Activated CD4-positive, alpha-beta T cell treated with anti-CD3 and anti-CD28 coated beads, Interleukin-2, amount 10 ng/mL, durations not matched to agents 24 days and 14 days (primary cell): ENCODE measurements around the gene ZMYND15. TPM values are rescaled to one million over a fixed set of nuclear protein-coding genes. Genes with fewer than 3 reads are reported as not detected.
"Not testable (repeated sequence)": the region's sequence is repeated elsewhere in the genome, so short reads cannot be mapped to it uniquely, and the experiment has no call there.

Experiments used
- DNase-seq: peaks from one replicate; pipeline ENCODE4 v3.0.0; 2022
- H3K27ac Mint-ChIP-seq: one replicate; pipeline ENCODE4 v1.8.0; 2022; ENCODE audit warnings: mild to moderate bottlenecking, mixed read lengths
- H3K27me3 Mint-ChIP-seq: one replicate; pipeline ENCODE4 v1.8.0; 2022; ENCODE audit warnings: mixed read lengths
- H3K36me3 Mint-ChIP-seq: one replicate; pipeline ENCODE4 v1.8.0; 2022; ENCODE audit warnings: low read depth, mild to moderate bottlenecking, mixed read lengths
- H3K4me1 Mint-ChIP-seq: one replicate; pipeline ENCODE4 v1.8.0; 2021; ENCODE audit warnings: mixed read lengths
- H3K4me3 Mint-ChIP-seq: one replicate; pipeline ENCODE4 v1.8.0; 2022; ENCODE audit warnings: mild to moderate bottlenecking, moderate library complexity, mixed read lengths
- H3K9me3 Mint-ChIP-seq: one replicate; pipeline ENCODE4 v1.8.0; 2021; ENCODE audit warnings: mixed read lengths
- intact Hi-C: fragments of 100-400 bp; cut with micrococcal nuclease; formaldehyde crosslinking; loops from one replicate; pipeline ENCODE4 v1.15.1; 2023
- total RNA-seq: library from RNA; stranded (reverse); gene quantifications from 2 replicates; pipeline ENCODE4 v1.2.3, GENCODE V29; 2022

ZMYND15 gene
- total RNA-seq, 1 donor from 2014 or later: not detected

DNA sequence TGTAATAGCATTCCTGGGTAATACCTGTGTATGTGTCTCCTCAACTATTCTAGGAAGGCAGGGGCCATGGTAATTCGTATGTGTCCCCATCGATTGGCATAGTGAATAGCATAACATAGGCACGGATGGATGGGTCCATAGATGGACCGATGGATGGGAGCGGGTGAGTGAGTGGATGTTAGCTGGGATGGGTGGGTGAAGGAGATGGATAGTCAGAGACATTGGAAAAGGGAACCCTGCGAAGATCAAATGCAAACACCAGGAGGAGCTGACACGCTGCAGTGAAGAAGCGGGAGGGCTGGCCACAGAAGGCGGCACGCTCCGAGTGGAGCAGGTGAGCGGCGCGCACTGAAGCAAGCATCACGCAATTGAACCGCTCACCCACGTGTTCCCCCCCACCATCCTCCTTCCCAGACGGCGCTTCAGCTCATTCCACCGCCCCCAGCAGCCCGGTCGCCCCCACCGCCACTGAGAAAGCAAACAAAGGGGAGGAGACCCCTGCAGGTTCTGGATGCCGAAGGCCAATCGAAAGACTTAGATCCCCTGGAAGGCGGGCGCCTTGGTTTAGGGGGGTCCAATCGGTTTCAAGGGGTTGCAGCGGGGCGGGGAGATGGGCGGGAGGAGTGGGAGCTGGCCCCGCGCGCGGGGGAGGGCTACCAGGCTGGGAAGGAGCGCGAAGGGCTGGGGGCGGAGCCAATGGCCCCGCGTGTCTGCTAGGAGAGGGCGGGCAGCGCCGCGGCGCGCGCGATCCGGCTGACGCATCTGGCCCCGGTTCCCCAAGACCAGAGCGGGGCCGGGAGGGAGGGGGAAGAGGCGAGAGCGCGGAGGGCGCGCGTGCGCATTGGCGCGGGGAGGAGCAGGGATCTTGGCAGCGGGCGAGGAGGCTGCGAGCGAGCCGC, 29.6 kb upstream of the ZMYND15 start, which contains the start of gene ARRB2:
TSS of gene ARRB2 (plus strand) at position 839 of the 899 bp plus-strand sequence. CDS start 90 bp downstream, outside the sequence.
- intact Hi-C loops: loop anchor here (1.0 kb wide), 5 partner anchors 21 to 235 kb away; partner anchors contain the start of genes MED11 and MINK1
- Mint-ChIP-seq H3K36me3 (peaks cover 15% of the 10 kb centered on the region), H3K9me3 (no peaks in the 10 kb centered on the region), H3K4me3 (peak within 1 kb of the TSS; percentile 96), H3K4me1 (peaks cover 51% of the 10 kb centered on the region), H3K27me3 (no peaks in the 10 kb centered on the region), H3K27ac (peak within 1 kb of the TSS; percentile 99)
- peak; percentile 99 for DNase-seq

- DNase-seq: peak; percentile 89
- intact Hi-C loops: loop anchor here (1.0 kb wide), 5 partner anchors 20 to 234 kb away; partner anchors contain the start of genes MED11 and MINK1
- Mint-ChIP-seq H3K27me3 (no peaks in the 10 kb centered on the region), H3K27ac (peak overlapping the region; percentile 99), H3K4me1 (peaks cover 55% of the 10 kb centered on the region), H3K36me3 (peaks cover 23% of the 10 kb centered on the region), H3K9me3 (no peaks in the 10 kb centered on the region), H3K4me3 (peak overlapping the region; percentile 96)
Measured at GRCh38 chr17:4710693-4711634, 28.7 kb upstream of the ZMYND15 start.

- peak overlapping the region; percentile 96 for H3K4me3 Mint-ChIP-seq
- no peaks in the 10 kb centered on the region for H3K9me3 Mint-ChIP-seq
- peak; percentile 69 for DNase-seq
- peaks cover 51% of the 10 kb centered on the region for H3K4me1 Mint-ChIP-seq
- intact Hi-C loops: no loop called here
- H3K27ac Mint-ChIP-seq: peak overlapping the region; percentile 99
- H3K27me3 Mint-ChIP-seq: no peaks in the 10 kb centered on the region
- peaks cover 21% of the 10 kb centered on the region for H3K36me3 Mint-ChIP-seq
Measured at GRCh38 chr17:4711661-4712181, 27.9 kb upstream of the ZMYND15 start.

GRCh38 chr17:4712526-4712925, 27.1 kb upstream of the ZMYND15 start:
- Mint-ChIP-seq H3K4me3 (peak overlapping the region; percentile 96), H3K36me3 (peaks cover 29% of the 10 kb centered on the region), H3K4me1 (peaks cover 51% of the 10 kb centered on the region), H3K27ac (peak overlapping the region; percentile 99), H3K9me3 (no peaks in the 10 kb centered on the region), H3K27me3 (no peaks in the 10 kb centered on the region)
- DNase-seq: no peak
- intact Hi-C loops: no loop called here

DNA sequence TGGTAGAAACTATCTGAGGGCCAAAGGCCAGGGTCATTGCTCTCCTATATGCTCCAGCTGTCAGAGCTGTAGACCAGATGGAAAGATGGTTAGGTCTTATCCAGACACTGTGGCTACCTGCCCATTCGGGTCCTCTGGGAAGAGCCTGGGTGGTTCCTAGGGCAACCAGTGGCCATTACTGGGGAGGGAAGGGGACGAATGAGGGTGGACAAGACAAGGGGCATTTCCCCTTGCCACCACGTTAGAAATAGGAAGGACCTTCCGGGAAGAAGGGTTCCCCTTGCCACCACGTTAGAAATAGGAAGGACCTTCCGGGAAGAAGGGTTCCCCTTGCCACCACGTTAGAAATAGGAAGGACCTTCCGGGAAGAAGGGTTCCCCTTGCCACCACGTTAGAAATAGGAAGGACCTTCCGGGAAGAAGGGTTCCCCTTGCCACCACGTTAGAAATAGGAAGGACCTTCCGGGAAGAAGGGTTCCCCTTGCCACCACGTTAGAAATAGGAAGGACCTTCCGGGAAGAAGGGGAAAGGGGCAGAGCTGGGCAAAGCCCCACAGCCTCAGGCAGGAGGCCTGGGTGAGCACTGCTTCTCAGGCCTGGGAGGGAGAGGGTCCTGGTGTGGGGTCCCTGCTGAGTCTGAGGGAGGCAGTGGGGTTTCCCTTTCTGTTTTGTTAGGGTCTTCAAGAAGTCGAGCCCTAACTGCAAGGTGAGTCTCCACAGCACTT, 25.1 kb upstream of the ZMYND15 start:
- intact Hi-C loops: loop anchor here (1.0 kb wide), 1 partner anchor 14 kb away; no protein-coding TSS in a partner anchor
- peak overlapping the region; percentile 81 for H3K4me3 Mint-ChIP-seq
- peaks cover 44% of the 10 kb centered on the region for H3K36me3 Mint-ChIP-seq
- H3K27me3 Mint-ChIP-seq, H3K9me3 Mint-ChIP-seq, DNase-seq: not testable (repeated sequence)
- H3K4me1 Mint-ChIP-seq: peaks cover 46% of the 10 kb centered on the region
- peak overlapping the region; percentile 90 for H3K27ac Mint-ChIP-seq

GRCh38 chr17:4715063-4715744, 24.4 kb upstream of the ZMYND15 start:
- Mint-ChIP-seq H3K27ac (peak overlapping the region; percentile 89), H3K4me3 (peak overlapping the region; percentile 81), H3K36me3 (peaks cover 49% of the 10 kb centered on the region), H3K9me3 (no peaks in the 10 kb centered on the region), H3K27me3 (no peaks in the 10 kb centered on the region), H3K4me1 (peaks cover 41% of the 10 kb centered on the region)
- intact Hi-C loops: loop anchor here (1.0 kb wide), 1 partner anchor 13 kb away; no protein-coding TSS in a partner anchor
- peak; percentile 88 for DNase-seq

- Mint-ChIP-seq H3K36me3 (peaks cover 56% of the 10 kb centered on the region), H3K27ac (peak overlapping the region; percentile 89), H3K4me3 (peak overlapping the region; percentile 81), H3K27me3 (no peaks in the 10 kb centered on the region), H3K9me3 (no peaks in the 10 kb centered on the region), H3K4me1 (peaks cover 43% of the 10 kb centered on the region)
- intact Hi-C loops: no loop called here
- DNase-seq: no peak
Measured at GRCh38 chr17:4716081-4716480, 23.6 kb upstream of the ZMYND15 start.

DNA sequence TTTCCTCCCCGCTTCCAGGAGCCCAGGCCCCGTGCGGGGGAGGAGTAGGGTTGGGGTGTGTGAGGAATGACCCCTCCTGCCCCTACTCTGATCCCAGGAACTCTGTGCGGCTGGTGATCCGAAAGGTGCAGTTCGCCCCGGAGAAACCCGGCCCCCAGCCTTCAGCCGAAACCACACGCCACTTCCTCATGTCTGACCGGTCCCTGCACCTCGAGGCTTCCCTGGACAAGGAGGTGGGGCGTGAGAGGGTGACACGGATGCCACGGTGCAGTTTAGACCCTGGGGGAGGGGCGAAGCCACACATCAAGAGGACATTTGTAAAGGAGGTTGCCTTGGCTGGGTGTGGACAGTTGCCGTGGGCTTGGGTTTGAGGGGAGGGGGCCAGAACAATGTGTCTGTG, 21.8 kb upstream of the ZMYND15 start:
- no peaks in the 10 kb centered on the region for H3K27me3 Mint-ChIP-seq
- H3K9me3 Mint-ChIP-seq: no peaks in the 10 kb centered on the region
- no peak overlapping the region for H3K27ac Mint-ChIP-seq
- H3K36me3 Mint-ChIP-seq: peaks cover 63% of the 10 kb centered on the region
- H3K4me3 Mint-ChIP-seq: no peak overlapping the region
- H3K4me1 Mint-ChIP-seq: peaks cover 31% of the 10 kb centered on the region
- intact Hi-C loops: no loop called here
- no peak for DNase-seq

- peaks cover 63% of the 10 kb centered on the region for H3K36me3 Mint-ChIP-seq
- H3K27ac Mint-ChIP-seq: no peak overlapping the region
- no peaks in the 10 kb centered on the region for H3K9me3 Mint-ChIP-seq
- H3K27me3 Mint-ChIP-seq: no peaks in the 10 kb centered on the region
- no peak overlapping the region for H3K4me3 Mint-ChIP-seq
- DNase-seq: no peak
- peaks cover 31% of the 10 kb centered on the region for H3K4me1 Mint-ChIP-seq
- intact Hi-C loops: no loop called here
Measured at GRCh38 chr17:4718276-4718675, 21.4 kb upstream of the ZMYND15 start.

DNA sequence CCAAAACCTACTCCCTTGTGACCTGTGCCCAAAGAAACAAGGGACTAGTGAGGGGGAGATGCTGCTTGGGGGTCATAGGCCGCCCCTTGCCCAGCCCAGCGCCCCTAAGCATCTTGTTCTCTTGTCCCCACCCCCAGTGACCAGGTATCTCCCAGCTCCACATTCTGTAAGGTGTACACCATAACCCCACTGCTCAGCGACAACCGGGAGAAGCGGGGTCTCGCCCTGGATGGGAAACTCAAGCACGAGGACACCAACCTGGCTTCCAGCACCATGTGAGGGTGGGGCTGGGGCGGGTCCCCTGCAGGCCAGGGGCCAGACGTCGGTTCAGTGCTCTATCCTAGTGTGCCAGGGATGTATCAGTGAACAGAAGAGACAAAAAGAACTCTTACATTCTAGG, 20.5 kb upstream of the ZMYND15 start:
- Mint-ChIP-seq H3K36me3 (peaks cover 63% of the 10 kb centered on the region), H3K27ac (peak overlapping the region; percentile 8), H3K4me1 (peaks cover 25% of the 10 kb centered on the region), H3K9me3 (no peaks in the 10 kb centered on the region), H3K27me3 (no peaks in the 10 kb centered on the region), H3K4me3 (no peak overlapping the region)
- intact Hi-C loops: no loop called here
- DNase-seq: no peak

- no peaks in the 10 kb centered on the region for H3K9me3 Mint-ChIP-seq
- no peaks in the 10 kb centered on the region for H3K27me3 Mint-ChIP-seq
- no peak overlapping the region for H3K4me3 Mint-ChIP-seq
- no peak for DNase-seq
- peaks cover 63% of the 10 kb centered on the region for H3K36me3 Mint-ChIP-seq
- peaks cover 24% of the 10 kb centered on the region for H3K4me1 Mint-ChIP-seq
- no peak overlapping the region for H3K27ac Mint-ChIP-seq
- intact Hi-C loops: no loop called here
Measured at GRCh38 chr17:4719684-4720221, 19.9 kb upstream of the ZMYND15 start.

DNA sequence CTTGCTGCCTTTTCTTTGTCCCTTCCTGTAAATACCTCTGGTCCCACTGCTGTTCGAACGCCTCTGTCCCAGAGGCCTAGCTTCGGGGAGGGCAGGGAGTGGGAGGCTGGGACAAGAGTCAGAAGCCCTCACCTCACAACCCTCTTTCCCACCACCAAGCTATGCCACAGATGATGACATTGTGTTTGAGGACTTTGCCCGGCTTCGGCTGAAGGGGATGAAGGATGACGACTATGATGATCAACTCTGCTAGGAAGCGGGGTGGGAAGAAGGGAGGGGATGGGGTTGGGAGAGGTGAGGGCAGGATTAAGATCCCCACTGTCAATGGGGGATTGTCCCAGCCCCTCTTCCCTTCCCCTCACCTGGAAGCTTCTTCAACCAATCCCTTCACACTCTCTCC, 18.8 kb upstream of the ZMYND15 start:
- DNase-seq: no peak
- H3K27ac Mint-ChIP-seq: peak overlapping the region; percentile 75
- H3K36me3 Mint-ChIP-seq: peaks cover 54% of the 10 kb centered on the region
- intact Hi-C loops: no loop called here
- H3K27me3 Mint-ChIP-seq: no peaks in the 10 kb centered on the region
- no peaks in the 10 kb centered on the region for H3K9me3 Mint-ChIP-seq
- peaks cover 17% of the 10 kb centered on the region for H3K4me1 Mint-ChIP-seq
- H3K4me3 Mint-ChIP-seq: no peak overlapping the region
